GM18861 (cell line): ENCODE results near the gene UTP20.
"Not testable (repeated sequence)": the region's sequence is repeated elsewhere in the genome, so short reads cannot be mapped to it uniquely, and the experiment has no call there.

ENCODE experiments used
- ATAC-seq: cut with Tn5 transposase; IDR thresholded peaks from one replicate; pipeline ENCODE4 v1.9.1; 2021; ENCODE audit not compliant: unreplicated experiment

Gene UTP20

DNA sequence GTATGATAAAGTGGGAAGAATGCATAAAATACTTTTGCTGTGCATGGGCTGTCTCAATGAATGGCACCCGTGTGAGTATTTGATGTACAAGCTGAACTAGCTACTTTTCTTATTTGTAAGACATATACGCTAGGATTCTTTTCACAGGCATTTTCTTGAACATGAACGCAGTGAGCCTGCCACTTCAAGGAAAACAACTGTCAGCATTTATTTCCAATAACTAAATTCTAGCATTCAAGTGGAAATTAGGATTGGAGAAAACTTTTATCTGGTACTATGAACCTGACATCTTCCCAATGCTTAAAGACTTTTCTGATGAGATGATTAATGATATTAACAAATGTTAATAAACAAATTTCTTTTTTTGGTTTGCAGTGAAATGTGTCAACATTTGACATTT, 45.7 kb downstream of the UTP20 start:
- no peak for ATAC-seq

- no peak for ATAC-seq
These were observed 47.1 kb downstream of the UTP20 start for GRCh38 chr12:101327051-101327450.

DNA sequence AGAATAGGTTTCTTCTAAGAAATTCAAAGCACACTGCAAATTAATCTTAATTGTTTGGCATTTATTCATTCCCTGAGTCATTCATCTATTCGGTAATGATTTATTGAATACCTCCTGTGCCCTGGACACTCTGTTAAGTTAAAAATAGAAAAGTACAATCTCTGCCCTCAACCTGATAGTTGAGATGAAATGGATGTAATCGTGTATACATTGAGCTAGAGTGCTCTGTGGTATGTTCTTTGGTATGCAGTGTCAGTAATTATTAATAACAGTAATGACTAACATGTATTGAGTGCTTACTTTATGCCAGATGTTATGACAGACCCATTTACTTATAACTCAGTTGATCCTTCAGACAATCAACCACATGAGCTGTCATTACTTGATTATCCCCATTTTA, 47.6 kb downstream of the UTP20 start:
- ATAC-seq = no peak

DNA sequence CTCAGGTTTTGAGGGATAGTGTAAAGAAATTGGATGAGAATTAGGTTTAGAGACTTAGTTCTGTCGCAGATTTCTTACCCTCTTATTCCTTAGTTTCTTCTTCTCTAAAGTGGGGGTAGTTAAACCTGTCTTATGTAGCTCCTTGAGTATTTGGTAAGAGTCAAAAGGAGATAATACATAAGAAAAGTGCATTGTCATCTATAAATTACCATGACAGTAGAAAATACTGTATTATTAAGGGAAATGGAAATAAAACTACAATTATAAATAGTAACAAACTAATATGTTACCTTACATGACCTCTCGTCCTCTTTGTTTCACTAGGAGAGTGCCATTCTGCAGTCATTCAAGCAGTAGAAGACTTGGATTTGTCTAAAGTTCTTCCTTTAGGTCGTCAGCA, 49.0 kb downstream of the UTP20 start:
- ATAC-seq = no peak

DNA sequence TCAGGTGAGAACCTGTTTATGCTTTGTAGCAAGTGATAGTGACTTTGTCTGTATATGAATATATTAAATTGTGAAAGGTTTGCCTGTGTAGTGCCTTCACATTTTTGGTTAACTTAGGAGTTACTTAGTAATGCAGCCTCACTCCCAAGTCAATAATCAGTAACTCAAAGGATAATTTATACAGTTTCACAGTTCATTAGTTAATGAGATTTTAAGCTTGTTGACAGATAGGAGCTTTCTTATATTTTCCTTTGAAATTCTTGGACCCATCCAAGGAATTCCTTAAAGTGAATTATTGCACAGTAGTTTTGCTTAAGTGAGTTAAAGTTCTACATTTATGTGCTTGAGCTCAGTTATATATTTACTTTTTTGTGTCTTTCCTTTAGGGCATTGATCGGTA, 50.7 kb downstream of the UTP20 start:
- no peak for ATAC-seq

DNA sequence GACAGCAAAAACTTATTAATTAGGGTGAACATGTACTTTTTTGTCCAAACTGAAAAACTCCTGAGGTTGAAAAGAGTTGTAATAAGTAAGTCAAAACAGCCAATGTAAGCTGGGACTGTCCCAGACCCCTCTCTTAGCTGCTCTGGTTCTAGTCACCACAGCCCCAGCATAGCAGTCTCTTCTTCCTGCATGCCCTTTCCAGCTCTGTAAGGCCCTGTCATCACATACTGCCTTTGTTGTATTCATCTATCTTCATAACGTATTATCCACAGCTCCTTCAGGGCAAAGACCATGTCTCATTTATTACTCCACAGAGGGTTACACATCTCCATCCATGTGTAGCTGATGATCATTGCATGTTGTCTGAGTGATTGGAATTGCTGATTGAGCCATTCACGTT, 56.5 kb downstream of the UTP20 start:
- ATAC-seq = no peak

DNA sequence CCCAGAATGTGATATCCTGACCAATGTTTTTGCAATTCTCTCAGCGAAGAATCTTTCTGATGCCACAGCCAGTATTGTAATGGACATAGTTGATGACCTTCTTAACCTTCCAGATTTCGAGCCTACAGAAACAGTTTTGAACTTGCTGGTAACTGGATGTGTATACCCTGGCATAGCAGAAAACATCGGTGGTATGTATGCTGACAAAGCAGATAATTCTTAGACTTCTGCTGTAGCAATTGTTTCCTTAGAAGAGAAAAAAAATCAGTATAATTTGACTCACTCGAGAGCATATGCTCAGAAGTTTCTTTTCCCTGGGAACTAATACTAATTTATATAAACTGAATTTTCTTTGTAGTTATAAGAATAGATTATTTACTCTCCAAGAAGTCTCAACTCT, 58.2 kb downstream of the UTP20 start:
- no peak for ATAC-seq

GRCh38 chr12:101343893-101344292, 64.0 kb downstream of the UTP20 start:
- ATAC-seq = no peak

GRCh38 chr12:101351682-101352081, 71.8 kb downstream of the UTP20 start:
- no peak for ATAC-seq

- ATAC-seq = no peak
These were observed 76.9 kb downstream of the UTP20 start for GRCh38 chr12:101356794-101357193.

DNA sequence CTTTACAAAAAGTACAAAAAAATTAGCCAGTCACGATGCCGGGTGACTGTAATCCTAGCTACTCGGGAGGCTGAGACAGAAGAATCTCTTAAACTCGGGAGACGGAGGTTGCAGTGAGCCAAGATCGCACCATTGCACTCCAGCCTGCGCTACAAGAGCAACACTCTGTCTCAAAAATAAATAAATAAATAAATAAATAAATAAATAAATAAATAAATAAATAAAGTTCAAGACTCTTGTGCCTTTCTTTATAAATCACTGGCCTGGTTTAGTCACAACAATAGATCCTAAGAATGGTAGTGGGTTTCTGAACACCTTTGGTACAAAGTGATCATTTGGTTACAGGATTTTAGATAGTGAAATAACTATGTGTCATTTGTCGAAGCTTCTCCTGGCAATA, 81.5 kb downstream of the UTP20 start:
- no peak for ATAC-seq

DNA sequence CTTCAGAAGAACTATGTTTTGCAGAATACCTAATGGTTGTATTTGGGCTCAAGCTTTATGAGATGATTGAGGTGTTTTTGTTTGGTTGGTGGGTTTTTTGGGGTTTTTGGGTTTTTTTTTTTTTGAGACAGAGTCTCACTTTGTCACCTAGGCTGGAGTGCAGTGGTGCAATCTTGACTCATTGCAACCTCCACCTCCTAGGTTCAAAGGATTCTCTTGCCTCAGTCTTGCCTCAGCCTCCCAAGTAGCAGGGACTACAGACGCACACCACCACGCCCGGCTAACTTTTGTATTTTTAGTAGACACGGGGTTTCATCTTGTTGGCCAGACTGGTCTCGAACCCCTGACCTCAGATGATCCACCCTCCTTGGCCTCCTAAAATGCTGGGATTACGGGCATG, 88.1 kb downstream of the UTP20 start:
- no peak for ATAC-seq

DNA sequence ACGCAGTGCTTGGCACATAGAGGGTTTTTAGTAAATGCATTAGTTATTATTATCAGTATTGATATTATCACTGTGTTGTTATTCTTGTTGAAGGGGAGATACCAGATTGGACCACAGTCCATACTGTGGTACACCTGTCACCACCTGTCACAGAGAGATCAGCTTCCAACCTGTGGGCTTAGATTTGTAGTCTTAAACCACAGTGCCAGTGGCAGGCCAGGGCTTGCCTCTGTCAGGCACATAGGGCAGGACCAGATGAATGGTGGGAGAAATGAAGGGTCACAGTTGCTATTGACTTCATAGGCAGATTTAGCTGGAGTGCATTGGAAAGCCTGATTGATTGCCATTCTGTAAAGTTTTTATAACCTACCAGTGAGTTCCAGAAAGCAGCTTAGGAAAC, 92.5 kb downstream of the UTP20 start:
- ATAC-seq = no peak

- ATAC-seq = no peak
These were observed 95.7 kb downstream of the UTP20 start for GRCh38 chr12:101375573-101375972.

- ATAC-seq = no peak
These were observed 99.2 kb downstream of the UTP20 start for GRCh38 chr12:101379149-101379548.

DNA sequence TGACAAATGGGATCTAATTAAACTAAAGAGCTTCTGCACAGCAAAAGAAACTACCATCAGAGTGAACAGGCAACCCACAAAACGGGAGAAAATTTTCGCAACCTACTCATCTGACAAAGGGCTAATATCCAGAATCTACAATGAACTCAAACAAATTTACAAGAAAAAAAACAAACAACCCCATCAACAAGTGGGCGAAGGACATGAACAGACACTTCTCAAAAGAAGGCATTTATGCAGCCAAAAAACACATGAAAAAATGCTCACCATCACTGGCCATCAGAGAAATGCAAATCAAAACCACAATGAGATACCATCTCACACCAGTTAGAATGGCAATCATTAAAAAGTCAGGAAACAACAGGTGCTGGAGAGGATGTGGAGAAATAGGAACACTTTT, 111.3 kb downstream of the UTP20 start:
- ATAC-seq = not testable (repeated sequence)

GRCh38 chr12:101407049-101407435, 127.1 kb downstream of the UTP20 start:
- no peak for ATAC-seq

DNA sequence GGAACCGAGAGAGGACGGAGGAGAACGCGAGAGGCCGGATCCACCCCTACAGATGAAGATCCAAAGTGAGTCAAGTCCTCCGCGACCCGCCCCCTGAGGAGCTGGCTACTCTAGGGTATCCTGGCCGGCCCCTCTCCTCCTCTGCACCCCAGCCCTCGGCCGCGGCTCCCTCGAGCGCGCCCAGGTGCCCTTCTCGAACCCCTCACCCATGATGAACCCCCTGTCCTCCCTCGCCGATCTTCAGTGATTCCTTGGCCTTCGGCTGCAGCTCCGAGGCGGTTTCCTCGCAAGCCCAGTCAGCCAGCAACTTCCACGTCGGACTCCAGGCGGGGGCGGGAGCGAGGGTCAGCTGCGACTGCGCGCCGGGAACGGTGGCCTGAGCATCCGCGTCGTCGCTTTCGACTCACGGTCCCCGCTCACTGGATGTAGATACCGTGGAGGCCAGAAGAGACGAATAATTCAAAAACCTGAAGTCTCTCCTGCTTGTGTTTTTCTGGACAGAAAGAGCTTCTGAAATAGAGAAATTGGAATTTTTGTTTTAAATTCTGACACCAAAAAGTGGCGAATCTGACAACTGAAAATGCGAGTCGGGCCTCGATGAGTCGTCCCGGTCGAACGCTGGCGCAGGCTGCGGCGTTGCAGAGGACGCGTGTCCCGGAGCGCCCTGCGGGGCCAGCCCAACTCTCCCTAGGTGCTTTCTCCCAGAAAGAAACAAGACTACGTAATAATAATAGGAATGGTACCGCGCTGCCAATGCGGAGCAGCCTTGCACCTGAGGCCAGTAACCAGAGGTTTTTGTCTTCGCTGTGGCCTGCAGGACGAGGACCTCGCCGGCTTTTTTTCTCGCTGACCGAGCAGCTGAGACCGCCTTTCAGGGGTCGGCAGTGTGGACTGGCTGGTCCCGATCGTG, 127.8 kb downstream of the UTP20 start, which contains the start of gene ARL1:
Gene ARL1, minus strand, starts transcription at position 337 of the 910 bp plus-strand sequence. Its CDS starts 127 bp downstream, at position 210.
- peak; percentile 65 for ATAC-seq

- not testable (repeated sequence) for ATAC-seq
These were observed 130.3 kb downstream of the UTP20 start for GRCh38 chr12:101410169-101410568.

DNA sequence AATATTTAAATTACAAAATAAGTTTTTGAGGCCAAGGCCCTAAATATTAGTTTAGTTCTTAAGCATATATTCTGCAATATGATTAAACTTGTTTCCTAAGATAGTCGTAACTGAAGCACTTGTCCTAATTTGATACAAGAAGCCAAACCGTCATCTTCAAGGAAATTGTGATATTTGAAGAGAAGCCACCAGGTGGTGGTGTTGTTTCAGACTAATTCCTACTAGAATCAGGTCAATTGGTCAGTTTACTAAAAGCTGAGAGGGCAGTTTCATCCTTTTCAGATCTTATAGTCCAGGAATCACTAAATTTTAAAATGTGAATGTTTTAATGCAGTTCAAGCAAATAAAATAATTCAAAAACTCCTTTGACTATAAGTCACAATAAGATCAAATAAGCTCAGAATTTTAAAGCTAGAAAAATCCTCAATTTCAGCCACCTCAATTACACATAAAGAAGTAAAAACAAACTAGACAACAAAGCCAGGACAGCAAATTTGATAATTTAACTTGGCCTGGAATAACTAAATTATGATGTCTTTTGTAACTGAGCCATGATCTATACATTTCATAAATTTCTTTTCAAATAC, 134.7 kb downstream of the UTP20 start:
- peak; percentile 69 for ATAC-seq

DNA sequence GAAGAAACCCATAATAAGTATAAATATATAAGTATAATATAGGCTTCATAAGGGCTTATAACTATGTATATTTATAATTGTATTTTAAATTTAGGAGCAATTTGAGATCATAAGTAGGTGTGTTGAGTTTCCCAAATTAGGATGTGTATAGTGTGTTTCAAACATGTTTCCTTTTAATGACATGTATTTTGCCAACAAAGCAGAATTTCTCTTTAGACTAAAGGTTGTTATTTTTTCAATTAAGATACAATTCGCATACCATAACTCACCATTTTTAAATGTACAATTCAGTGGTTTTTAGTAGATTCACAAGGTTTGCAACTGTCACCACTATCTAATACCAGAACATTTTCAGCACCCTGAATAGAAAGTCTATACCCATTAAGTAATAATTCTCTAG, 135.3 kb downstream of the UTP20 start:
- ATAC-seq = no peak

GRCh38 chr12:101422066-101422465, 142.2 kb downstream of the UTP20 start:
- not testable (repeated sequence) for ATAC-seq
